Stimulated activated naive CD4-positive, alpha-beta T cell treated with Interleukin-2 at 50 U/mL for 16 hours (primary cell): ENCODE measurements around the gene GPR42.
"Not testable (repeated sequence)": the region's sequence is repeated elsewhere in the genome, so short reads cannot be mapped to it uniquely, and the experiment has no call there.

Experiments
- DNase-seq: peaks from one replicate; lab custom pipeline; 2025; lab: John Stamatoyannopoulos, UW

Gene GPR42

GRCh38 chr19:35396240-35396885, 25.5 kb downstream of the GPR42 start:
- DNase-seq = no peak

GRCh38 chr19:35397064-35397463, 26.2 kb downstream of the GPR42 start:
- no peak for DNase-seq

- DNase-seq = no peak
Observed at GRCh38 chr19:35398570-35398969, 27.7 kb downstream of the GPR42 start.

GRCh38 chr19:35399231-35399630, 28.4 kb downstream of the GPR42 start:
- no peak for DNase-seq

GRCh38 chr19:35399948-35400772, 29.3 kb downstream of the GPR42 start:
- no peak for DNase-seq

DNA sequence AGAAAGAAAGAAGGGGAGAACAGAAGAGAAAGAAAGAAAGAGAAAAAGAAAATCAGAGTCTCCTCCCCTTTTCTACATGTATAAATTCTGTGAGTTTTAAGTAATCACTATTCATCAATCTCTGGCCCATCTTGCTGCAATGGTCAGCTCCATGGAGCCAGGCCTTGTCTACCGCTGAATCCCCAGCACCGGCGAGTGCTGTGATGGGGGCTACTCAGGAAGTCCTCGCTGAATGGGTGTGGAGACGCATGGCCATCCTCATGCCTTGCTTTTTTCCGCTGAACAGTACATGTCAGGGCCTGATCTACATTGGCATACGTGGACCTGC, 29.9 kb downstream of the GPR42 start:
- no peak for DNase-seq

- DNase-seq = not testable (repeated sequence)
Observed at GRCh38 chr19:35401416-35401815, 30.5 kb downstream of the GPR42 start.

- DNase-seq = no peak
Observed at GRCh38 chr19:35403116-35403760, 32.4 kb downstream of the GPR42 start.

- peak; percentile 39 for DNase-seq
Observed at GRCh38 chr19:35404879-35405622, 34.2 kb downstream of the GPR42 start.

DNA sequence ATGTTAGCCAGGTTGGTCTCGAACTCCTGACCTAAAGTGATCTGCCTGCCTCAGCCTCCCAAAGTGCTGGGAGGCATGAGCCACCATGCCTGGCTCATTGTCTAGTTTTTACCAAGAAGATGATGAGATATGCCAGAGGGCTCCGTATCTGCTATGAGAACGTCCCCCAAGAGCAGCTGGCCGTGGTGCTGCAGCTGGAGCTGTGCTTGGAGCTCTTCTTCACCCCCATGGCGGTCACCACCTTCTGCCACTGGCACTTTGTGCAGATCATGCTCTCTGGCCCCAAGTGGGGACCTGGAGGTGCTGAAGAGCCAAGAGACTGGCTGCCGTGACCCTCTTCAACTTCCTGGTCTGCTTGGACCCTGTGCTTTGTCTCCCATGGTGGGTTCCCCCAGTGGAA, 36.8 kb downstream of the GPR42 start:
- no peak for DNase-seq

GRCh38 chr19:35408284-35409171, 37.7 kb downstream of the GPR42 start:
- no peak for DNase-seq

DNA sequence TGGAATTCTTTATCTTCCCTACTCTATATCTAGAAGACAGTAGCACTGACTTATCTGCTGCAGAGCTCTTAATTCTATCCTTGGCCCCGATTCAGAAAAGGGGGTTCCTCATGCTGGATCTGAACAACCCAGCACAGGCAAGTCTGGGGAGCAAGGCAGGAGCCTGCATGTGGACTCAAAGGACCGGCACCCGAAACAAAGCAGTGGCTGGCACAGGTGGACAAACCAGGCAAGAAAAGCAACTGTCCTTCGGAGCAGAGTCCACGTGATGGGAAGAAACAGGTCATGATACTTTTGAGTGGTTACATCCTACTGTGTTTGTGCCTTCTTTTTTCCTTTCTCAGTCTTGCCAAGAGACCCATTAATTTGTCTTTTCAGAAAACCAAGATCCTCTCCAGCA, 38.3 kb downstream of the GPR42 start:
- DNase-seq = no peak

- no peak for DNase-seq
Observed at GRCh38 chr19:35410487-35410886, 39.6 kb downstream of the GPR42 start.

GRCh38 chr19:35414442-35414841, 43.6 kb downstream of the GPR42 start:
- no peak for DNase-seq

- no peak for DNase-seq
Observed at GRCh38 chr19:35416331-35416730, 45.5 kb downstream of the GPR42 start.

DNA sequence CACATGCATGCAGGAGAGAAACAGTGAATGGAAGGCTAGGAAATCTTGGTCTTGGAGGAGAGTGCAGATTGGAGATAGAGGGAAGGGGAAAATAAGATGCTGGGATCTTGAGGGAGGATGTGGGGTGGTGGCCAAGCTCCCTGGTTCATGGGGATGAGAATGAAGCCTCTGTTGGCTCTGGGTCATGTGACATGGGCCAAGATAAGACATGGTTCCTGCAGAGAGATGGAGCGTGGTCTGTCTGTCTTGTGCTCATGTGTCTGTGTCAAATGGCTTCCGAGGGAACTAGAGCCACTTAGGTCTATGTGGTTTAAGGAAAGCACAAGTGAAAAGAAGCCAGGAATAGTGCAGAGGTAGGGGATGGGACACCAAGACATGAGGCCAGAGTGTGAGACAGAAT, 46.4 kb downstream of the GPR42 start:
- no peak for DNase-seq

DNA sequence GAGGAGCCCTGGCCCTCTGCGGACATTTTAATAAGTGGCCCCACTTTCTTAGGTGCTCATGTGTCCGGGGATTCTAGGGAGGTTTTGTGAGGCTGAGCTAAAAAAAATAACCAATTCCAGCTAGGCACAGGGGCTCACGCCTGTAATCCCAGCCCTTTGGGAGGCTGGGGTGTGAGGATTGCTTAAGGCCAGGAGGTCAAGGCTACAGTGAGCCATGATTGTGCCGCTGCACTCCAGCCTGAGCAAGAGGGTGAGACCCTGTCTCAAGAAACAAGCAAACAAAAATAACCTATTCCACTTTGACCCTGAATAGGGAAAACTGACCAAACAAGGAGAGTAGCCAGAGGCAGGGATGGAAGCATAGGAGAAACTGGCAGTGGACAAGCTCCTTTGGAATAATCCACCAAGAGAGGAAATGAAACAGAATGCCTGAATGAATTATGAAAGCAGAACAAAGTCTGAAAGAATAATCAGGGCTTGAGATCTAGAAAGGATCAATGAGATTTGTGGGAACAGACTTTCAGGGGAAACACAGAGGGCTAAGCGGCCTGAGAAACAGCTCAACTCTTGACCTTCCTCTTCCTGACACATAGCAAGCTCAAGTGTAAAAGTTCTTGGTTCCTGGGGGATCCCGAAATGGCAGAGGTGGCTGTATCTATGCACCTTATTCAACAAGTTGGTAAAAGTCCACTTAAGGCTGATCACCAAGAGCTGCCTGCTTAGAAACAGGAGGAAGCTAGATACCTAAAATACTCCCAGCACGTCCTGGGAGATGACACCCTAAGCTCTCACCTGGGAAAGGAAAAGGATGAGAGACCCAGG, 47.1 kb downstream of the GPR42 start:
- DNase-seq = no peak

GRCh38 chr19:35419046-35419445, 48.2 kb downstream of the GPR42 start:
- DNase-seq = no peak

DNA sequence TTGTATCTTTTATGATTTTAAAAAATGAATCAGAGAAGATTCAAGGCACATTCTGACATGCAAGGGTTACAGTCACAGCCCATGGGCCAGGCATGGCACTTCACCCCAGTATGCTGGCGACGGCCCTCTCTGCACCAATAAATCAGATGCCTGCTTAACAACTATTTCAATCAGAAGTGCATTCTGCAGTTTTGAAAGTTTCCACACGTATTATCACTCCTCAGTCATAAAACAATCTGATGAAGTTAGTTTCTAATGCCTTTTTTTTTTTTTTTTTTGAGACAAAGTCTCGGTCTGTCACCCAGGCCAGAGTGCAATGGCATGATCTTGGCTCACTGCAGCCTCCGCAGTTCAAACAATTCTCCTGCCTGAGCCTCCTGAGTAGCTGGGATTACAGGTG, 48.9 kb downstream of the GPR42 start:
- DNase-seq = no peak

DNA sequence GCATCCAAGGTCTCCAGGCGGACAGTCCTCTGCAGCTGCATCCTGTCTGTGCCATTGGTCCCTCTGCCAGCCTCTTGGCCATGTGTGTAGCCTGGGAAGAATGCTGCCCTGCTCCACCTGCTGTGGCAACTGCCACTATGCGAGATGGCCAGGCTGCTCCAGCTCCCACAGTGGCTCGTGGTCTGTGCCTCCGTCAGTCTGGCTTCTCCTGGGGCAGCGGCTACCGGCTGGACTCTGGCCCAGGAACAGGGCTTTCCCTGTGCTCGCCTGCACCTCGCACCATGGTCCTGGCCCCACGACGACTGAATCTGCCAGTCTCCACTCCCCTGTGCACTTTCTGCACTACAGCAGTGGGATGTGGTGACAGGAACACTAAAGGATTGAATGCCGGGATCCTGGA, 50.5 kb downstream of the GPR42 start:
- DNase-seq = no peak
